Raji (cell line): ENCODE measurements around the gene GCNT2.

Experiments used
- POLR2A ChIP-seq: IDR thresholded peaks from 2 replicates; pipeline ENCODE4 v1.6.1; 2011; ENCODE audit warnings: low read depth, low read length, control low read depth; ENCODE audit not compliant: insufficient read depth

The GCNT2 gene

GRCh38 chr6:10586302-10586701 lies 65.2 kb downstream of the GCNT2 start:
- no peak for TF ChIP-seq POLR2A

- TF ChIP-seq POLR2A = no peak
Observed at GRCh38 chr6:10587656-10588406, 66.7 kb downstream of the GCNT2 start.

- no peak for TF ChIP-seq POLR2A
Observed at GRCh38 chr6:10588562-10589428, 67.6 kb downstream of the GCNT2 start.

GRCh38 chr6:10589429-10589727 lies 68.2 kb downstream of the GCNT2 start:
- no peak for TF ChIP-seq POLR2A

- no peak for TF ChIP-seq POLR2A
Observed at GRCh38 chr6:10589983-10590382, 68.8 kb downstream of the GCNT2 start.

- TF ChIP-seq POLR2A = no peak
Observed at GRCh38 chr6:10591422-10592160, 70.4 kb downstream of the GCNT2 start.

- no peak for TF ChIP-seq POLR2A
Observed at GRCh38 chr6:10595731-10596664, 74.8 kb downstream of the GCNT2 start.

GRCh38 chr6:10597499-10598001 lies 76.4 kb downstream of the GCNT2 start:
- no peak for TF ChIP-seq POLR2A

- no peak for TF ChIP-seq POLR2A
Observed at GRCh38 chr6:10598084-10598960, 77.2 kb downstream of the GCNT2 start.

- TF ChIP-seq POLR2A = no peak
Observed at GRCh38 chr6:10599046-10599445, 77.9 kb downstream of the GCNT2 start.

GRCh38 chr6:10603219-10603618 lies 82.1 kb downstream of the GCNT2 start:
- no peak for TF ChIP-seq POLR2A

GRCh38 chr6:10609038-10609437 lies 87.9 kb downstream of the GCNT2 start:
- TF ChIP-seq POLR2A = no peak

GRCh38 chr6:10610289-10610688 lies 89.1 kb downstream of the GCNT2 start:
- TF ChIP-seq POLR2A = no peak
